GM12872 (cell line): Measurements from ENCODE around the gene NOS1AP.

Experiments
- TF ChIP-seq, protein P1 (sequence below): IDR thresholded peaks from 3 replicates; pipeline ENCODE4 v1.5.1; 2011; ENCODE audit warnings: low read depth, mild to moderate bottlenecking, low read length, moderate library complexity; ENCODE audit not compliant: insufficient read depth

The NOS1AP gene

DNA sequence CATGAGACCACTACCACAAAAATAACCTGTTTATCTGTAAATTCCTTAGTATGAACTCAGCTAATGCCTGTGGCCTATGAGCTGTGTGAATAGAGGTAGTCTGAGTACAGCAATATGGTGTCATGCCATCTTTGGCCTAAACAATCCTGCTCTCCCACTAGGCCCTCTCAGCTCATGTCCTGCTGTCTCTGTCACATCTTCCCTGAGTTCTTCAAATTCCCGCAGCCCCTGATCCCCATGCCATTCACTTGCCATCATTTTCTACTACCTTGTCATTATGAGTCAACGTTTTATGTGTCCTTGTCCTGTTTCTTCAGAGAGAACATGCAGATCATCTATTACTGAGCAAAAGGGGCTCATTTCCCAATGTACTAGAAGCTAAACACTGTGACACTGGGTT, 181.6 kb downstream of the NOS1AP start:
- TF ChIP-seq, protein P1, sequence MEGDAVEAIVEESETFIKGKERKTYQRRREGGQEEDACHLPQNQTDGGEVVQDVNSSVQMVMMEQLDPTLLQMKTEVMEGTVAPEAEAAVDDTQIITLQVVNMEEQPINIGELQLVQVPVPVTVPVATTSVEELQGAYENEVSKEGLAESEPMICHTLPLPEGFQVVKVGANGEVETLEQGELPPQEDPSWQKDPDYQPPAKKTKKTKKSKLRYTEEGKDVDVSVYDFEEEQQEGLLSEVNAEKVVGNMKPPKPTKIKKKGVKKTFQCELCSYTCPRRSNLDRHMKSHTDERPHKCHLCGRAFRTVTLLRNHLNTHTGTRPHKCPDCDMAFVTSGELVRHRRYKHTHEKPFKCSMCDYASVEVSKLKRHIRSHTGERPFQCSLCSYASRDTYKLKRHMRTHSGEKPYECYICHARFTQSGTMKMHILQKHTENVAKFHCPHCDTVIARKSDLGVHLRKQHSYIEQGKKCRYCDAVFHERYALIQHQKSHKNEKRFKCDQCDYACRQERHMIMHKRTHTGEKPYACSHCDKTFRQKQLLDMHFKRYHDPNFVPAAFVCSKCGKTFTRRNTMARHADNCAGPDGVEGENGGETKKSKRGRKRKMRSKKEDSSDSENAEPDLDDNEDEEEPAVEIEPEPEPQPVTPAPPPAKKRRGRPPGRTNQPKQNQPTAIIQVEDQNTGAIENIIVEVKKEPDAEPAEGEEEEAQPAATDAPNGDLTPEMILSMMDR, result no peak

DNA sequence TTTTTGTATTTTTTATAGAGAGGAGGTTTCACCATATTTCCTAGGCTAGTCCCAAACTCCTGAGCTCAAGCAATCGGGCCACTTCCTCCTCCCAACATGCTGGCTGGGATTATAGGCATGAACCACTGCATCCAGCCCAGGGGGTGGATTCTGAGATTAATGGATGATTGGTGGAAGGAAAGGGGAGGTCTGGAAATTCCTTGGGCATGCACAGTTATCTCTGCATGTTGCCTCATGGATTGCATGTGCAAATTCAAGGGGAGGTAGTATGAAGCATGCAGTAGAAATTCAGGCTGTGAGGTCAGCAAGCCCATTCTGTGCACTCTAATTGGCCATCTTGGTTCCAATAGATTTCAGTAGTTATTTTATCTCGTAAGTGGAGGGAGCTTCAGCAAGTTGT, 182.7 kb downstream of the NOS1AP start:
- TF ChIP-seq, protein P1, result no peak

DNA sequence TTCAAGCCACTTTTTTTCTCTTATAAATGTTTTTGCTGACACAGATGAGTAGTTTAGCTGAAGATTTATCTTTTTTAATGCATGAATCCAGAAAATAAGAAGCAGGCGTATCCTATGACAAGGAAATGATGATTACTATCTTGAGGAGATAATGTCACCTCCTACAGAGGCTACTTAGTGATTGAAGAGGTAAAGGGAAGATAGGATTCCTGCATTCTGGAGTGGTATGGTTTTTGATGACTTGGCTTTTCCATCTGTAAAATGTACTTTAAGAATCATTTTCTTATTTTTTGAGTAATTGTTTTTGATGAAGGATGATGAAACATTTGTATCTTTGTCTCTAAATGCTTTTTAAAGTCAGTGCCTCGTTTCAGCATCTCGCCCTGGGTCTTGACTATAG, 184.3 kb downstream of the NOS1AP start:
- TF ChIP-seq, protein P1, result no peak

DNA sequence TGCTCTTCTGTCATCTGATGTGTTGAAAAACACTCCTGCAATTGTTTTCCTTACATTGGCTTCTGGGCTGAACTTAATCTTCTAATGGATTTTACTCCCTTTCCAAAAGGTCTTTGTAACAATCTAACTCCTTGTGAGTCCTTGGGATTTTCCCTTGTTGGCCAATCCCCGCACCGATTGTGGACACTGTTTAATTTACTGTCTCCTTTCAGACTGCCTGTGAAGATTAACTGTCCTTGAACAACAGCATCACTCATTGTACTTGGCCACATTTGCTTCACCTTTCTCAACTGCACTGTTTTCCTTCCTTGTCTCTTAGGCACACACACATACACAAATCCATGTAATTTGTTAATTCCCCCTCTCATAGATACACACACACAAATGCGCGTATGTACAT, 186.8 kb downstream of the NOS1AP start:
- TF ChIP-seq, protein P1, result no peak

DNA sequence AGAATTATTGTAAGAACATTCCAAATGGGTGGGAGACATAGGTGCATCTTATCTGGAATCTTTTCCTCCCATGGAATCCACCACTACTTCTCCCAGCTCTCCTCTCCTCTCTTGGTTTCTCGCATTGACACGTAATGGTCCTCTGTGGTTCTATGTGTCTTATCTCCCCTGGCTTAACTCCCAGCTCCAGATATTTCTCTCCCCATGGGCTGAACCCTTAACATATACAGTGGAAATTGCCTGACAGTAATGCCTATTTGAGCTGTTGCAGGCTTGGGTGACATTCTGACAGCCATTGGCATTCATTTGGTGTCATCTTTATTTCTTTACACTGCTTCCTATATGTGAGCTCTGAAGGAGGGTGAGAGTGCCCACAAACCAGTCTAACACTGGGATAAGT, 188.9 kb downstream of the NOS1AP start:
- TF ChIP-seq, protein P1, result no peak

DNA sequence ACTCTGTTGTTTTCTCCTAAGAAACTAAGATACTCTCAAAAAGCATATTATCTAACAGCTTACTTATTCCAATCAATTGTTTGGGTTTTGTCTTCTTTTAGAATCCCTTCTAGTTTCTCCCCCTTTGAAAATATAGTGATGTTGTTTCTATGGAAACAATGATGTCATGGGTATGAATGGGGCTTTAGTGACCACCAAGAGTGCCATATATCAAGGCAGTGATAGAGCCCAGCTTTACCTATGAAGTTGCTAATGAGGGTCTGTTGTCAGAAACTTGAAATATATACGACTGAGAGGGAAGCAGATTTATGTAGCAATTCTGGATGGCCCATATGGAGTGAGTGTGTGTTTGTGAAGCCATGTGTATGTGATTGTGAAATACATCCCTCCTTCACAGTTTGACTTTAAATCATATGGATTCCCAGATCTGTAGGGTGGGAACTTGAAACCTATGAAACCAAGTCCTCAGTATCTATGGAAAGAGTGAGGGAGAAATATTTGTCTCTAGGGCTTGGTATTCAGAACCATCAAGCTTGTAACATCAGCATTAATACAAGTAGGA, 190.5 kb downstream of the NOS1AP start:
- TF ChIP-seq, protein P1, result no peak

DNA sequence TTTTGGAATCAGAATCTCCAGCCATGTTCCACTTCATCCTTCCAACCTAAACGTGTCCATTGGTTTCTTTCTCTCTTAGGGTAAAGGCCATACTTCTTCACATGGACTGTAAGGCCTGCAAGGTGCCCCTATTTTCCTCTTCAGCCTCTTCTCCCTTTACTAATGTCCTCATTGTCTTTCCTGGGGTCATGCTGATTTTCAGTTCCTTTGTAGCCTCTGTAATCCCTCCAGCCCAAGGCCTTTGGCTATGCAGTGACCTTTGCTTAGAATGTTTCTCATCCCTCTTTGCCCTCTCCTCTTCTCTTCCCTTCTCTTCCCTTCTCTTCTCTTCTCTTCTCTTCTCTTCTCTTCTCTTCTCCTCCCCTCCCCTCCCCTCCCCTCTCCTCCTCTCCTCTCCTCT, 194.6 kb downstream of the NOS1AP start:
- TF ChIP-seq, protein P1, result no peak

DNA sequence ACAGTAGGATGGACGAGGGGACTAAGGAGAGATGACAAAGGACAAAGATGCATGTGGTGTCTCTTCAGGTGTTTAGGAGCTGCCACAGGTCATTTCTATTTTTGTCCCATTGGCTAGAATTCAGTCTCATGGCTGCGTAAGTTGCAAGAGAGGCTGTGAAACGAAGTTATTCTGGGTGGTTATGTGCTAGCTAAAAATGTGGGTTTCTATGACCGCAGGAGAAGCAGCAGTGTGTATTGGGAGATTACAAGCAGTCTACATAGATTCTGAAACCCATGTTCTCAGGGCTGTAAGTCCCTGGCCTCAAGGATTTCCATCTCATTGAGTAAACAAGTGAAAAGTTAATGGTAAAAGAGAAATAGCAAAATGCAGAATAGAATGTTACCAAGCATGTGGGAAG, 196.5 kb downstream of the NOS1AP start:
- TF ChIP-seq, protein P1, result no peak
